NCI-H2227 treated with DMSO at 0.1 percent for 48 hours (cell line): Measurements from ENCODE around the gene ARL6IP5.

ENCODE experiments used
- DNase-seq: peaks from one replicate; lab custom pipeline; 2025; lab: John Stamatoyannopoulos, UW

ARL6IP5 gene

DNA sequence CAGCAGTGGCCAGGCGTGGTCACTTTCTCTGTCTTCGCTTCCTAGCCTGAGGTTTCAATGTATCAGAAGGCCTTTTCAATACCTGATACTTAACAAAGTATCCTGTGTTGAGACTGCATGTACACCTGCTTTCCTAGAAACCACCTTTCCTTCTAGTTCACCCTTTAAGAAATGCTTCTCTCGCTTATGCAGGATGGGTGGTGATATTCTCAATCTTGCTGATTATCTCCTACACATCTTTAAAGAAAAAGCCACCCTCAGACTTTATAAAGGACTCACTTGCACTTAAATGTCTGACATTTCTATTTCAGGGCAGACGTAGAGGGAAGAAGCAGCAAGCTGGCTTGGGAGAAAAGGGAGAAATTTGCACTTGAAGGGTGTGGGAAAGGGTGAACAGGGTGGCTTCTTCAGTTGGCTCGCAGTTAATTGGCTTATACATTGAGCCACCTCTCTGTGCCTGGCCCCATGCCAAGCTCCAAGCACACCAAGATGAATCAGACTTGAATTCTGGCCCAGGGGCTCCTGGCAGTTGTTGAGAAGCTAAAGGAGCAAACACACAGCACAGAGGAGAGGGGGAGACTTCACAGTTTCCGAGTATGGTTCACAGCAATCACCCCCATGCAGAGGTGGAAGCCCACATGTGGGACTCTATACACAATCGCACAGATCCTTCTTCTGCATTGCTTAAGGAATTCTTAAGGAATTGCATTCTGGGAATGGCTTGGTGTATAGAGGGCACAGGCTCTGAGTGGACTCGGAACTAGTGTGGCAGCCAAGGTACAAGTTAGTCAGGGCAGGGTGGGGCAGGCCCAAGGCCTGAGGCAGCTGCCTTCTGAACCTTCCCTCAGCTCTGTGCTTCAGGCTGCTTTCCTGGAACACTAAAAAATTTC lies 1.3 kb downstream of the ARL6IP5 start:
- DNase-seq = peak; percentile 37

DNA sequence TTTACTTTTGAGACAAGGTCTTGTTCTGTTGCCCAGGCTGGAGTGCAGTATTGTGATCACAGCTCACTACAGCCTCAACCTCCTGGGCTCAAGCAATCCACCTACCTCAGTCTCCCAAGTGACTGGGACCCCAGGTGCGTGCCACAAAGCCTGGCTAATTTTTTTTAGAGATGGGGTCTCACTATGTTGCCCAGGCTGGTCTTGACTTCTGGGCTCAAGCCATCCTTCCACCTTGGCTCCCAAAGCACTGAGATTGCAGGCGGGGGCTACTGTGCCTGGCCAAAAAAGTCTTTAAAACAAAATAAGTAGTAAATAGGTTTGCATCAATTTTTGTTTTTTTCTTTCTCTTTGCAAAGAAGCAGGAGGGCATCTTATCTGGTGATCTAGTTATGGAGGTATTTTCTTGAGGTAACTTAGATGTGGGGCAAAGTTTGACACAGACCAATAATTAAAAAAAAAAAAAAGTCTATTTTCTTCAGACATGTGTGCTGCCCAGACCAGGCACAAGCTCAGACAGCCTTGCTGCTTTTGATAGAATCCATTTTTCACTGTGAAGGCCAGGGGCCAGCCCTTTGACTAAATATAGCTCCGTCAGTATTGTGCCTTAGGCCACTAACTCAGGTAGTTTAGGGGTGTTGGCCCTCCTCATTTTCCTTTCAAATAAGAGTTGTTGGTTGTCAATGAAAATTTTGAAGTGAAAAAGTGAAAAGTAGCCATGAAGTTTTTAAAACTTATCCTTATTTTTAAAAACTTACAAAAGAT lies 2.5 kb downstream of the ARL6IP5 start:
- no peak for DNase-seq

DNA sequence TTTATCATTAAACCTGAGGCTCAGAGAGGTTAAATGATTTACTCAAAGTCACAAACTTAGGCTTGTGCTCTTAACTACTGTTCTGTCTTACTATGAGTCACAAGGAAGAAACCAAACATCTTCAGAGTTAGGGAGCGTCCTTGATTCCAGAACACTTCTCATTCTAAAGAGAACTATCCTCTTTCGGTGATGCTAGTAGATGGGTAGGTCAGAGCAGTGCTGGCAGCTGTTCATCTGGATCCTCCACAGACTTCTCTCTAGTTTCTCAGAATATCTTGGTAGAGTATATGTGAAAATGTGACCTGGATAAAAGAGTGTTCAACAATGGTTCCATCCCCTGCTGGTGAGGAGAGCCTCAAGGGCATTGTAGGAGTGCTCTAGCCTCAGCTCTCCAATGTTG lies 3.3 kb downstream of the ARL6IP5 start:
- no peak for DNase-seq

DNA sequence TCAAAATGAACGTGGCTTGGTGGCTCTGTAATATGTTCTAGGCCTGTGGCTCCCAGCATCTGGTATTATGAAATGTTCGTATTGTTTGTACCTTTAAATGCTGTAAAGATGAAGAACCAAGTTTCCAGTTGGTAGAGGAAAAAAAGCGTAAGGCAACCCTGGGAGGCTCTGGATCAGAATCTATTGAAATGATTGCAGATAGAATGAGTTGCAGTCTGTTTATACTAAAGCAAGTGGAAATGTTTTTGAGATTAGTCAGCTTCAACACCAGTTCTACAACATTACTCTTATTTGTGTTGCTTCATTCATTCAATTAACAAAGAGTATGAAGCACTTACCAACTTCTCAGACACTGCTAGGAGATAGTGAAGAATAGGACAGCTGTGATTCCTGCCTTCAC lies 5.3 kb downstream of the ARL6IP5 start:
- DNase-seq = no peak

DNA sequence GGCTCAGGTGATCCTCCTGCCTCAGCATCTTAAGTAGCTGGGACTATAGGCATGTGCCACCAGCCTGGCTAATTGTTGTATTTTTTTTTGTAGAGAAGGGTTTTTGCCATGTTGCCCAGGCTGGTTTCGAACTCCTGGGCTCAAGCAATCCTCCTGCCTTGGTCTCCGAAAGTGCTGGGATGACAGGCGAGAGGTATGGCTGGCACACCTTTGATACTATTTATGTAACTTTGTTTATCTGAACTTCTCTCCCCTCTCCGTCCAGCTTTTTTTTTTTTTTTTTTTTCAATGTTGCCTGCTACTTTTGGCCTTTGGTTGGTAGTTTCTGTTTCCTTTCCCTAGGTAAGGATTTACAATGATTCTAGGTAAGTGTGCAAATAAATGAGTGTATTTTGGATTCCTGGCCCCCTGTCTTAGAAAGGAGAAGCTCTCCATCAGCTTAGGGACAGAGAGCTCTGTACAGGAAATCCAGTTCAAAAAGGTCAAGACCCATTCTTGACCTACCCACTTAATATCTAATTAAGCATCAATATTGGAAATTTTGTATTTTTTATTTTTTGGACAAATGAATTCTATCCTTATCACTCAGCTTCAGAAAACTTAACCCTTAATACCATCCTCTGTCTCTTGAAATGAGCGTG lies 6.8 kb downstream of the ARL6IP5 start:
- no peak for DNase-seq

DNA sequence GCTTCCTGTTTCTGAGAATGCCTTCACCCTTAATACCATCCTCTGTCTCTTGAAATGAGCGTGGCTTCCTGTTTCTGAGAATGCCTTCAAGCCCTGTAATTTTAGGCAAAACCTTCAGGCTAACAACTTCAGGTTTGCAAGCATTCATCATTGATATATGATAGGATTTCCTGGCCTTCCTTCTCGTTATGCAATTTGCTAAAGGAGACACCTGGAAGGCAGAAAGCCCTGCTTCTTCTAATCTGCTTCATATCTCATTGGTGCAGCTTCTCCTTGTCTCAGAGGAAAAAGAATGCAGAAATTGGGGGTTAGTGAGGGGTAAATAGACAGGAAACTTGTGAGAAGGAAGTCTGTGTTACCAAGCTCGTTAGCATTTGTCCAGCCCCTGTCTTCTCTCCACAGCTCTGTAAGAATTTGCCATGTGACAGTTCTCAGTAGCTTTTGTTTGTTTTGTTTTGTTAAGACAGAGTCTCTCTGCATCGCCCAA lies 7.3 kb downstream of the ARL6IP5 start:
- no peak for DNase-seq

DNA sequence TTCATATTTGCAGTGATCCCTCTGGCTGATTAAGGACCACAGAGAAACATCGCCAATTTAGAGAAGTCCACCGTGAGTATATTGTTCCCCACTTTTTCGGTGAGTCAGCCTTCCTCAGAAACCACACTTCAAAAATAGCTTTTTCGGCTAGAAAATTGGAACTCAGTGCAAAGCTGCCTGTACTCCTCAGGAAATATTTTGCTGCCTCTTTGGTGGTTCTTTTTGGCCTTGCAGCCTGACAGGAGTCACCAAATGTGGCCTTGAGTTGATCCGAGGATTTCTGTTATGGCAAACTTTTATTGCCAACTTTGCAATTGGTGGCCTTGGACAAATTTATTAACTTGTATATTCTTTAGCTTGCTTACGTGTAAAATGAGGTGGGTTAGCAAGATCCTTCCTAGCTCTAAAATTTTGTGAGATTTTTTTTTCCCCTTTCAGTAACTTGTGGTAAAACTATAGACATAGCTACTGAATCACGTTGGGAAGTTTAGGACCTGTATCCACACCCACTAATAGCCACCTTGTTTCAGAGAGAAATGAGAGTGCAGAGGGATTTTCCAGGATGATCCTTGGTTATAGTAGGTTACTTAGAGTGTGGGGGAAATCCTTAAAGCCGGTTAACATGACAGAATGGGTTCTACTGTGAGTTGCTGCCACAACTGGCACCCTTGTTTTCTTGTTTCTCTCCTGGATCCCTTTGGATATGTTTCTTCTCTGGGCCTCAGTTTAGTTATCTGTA lies 9.9 kb downstream of the ARL6IP5 start:
- DNase-seq = no peak

DNA sequence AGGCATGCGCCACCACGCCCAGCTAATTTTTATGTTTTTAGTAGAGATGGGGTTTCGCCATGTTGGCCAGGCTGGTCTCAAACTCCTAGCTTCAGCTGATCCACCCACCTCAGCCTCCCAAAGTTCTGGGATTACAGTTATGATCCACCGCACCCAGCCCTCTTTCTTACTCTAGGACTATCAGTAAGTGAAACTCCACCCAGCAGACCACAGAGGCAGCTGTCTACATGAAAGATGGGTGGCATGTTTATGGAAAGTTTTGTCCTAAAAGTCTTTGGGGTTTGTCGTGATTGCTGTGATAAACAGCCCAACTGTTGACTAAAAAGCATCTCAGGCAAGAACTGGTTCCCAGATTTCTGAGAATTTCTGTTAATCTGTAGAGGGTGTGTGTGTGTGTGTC lies 10.9 kb downstream of the ARL6IP5 start:
- no peak for DNase-seq

DNA sequence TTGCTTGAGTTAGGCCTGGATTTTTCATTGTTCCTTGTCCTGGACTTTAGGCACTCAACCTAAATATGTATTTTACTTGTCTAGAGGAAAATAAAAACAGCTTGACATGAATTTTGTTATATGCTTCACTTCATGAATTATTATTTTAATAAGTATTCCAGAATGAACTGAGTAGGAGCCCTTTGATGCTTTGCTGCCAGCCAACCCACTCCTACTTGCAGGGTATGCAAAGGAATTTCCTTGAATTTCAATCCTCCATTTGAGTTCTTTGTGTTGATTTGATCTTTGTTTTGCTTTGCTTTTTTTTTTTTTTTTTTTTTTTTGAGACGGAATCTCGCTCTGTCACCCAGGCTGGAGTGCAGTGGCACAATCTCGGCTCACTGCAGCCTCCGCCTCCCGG lies 11.6 kb downstream of the ARL6IP5 start:
- DNase-seq = no peak

DNA sequence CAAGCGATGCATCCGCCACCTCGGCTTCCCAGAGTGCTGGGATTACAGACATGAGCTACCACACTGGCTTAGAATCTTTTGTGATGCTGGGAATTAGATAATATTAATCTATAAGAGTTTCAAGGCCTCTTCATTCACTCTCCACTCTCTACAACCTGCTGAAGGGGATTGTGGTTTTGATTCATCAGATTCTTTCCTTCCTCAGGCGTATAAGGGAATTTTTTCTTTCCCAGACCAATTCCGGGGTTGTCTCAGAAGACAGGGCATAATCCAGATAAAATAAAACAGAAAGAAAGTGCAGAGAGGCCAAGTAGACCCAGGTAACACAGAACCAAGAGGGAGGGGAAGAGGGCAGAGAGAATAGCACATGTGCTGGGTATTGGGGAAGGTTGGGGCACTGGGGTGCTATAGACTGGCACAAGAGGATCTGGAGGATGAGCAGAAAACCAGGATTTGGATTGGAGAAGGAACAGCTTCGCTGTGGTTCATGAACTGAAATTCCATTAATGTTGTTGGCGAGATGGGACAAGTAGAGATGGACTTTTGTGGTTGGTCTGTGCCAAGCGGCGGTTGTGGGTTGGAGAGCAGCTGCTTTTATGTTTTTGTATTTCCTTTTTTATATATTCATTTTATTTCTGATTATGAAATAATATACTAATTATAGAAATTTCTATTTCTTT lies 12.8 kb downstream of the ARL6IP5 start:
- DNase-seq = no peak

DNA sequence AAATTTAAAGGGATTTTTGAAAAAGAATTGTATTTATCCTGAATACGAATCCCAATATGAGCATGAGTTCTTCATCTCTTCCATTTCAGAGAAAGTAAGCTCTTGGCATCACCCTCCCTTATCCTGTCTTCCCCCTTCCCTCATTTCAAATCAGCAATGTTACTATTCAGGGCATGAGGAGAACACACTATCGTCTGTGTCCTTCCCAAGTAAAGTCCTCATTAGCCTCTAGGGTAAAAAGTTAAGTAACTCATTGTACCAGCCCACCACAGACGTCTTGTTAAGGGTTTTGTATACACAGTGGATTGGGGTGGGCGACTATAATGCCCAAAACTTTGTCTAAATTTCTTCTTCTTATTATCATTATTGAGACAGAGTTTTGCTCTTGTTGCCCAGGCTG lies 14.8 kb downstream of the ARL6IP5 start:
- DNase-seq = no peak

DNA sequence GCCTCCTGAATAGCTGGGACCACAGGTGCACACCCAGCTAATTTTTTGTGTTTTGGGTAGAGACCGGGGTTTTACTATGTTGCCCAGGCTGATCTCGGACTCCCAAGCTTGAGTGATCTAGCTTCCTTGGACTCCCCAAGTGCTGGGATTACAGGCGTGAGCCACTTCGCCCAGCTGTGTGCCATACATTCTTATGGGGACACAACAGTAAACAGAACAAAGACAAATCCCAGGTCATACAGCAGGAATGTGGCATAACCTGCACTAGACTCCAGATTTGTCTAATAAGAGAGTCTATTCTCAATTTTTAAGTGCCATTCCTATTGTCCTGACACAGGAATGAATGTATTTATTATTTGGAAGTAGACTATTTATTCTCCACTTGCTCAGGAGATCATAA lies 17.6 kb downstream of the ARL6IP5 start:
- DNase-seq = no peak

DNA sequence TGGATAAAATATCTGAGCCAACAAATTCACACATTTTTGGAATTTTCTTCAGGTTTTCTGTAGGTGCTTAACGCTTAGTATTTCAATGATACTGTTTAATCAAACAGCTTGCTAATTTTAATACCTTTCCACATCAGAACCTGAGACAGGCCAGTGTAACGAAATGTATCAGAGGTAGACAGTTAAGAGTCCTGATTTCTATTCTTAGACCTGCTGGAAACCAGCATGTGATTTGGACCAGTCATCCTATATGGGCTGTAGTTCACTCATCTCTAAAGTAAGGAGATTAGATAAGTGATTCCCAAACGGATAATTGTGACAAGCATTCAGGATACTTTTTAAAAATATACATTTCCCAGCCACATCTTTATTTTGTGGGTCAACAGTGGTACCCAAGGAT lies 18.4 kb downstream of the ARL6IP5 start:
- DNase-seq = no peak

DNA sequence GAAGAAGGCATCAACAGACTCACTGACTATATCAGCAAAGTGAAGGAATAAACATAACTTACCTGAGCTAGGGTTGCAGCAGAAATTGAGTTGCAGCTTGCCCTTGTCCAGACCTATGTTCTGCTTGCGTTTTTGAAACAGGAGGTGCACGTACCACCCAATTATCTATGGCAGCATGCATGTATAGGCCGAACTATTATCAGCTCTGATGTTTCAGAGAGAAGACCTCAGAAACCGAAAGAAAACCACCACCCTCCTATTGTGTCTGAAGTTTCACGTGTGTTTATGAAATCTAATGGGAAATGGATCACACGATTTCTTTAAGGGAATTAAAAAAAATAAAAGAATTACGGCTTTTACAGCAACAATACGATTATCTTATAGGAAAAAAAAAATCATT lies 19.8 kb downstream of the ARL6IP5 start:
- DNase-seq = no peak

DNA sequence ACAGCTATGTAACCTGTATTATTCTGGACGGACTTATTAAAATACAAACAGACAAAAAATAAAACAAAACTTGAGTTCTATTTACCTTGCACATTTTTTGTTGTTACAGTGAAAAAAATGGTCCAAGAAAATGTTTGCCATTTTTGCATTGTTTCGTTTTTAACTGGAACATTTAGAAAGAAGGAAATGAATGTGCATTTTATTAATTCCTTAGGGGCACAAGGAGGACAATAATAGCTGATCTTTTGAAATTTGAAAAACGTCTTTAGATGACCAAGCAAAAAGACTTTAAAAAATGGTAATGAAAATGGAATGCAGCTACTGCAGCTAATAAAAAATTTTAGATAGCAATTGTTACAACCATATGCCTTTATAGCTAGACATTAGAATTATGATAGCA lies 20.6 kb downstream of the ARL6IP5 start:
- DNase-seq = no peak

DNA sequence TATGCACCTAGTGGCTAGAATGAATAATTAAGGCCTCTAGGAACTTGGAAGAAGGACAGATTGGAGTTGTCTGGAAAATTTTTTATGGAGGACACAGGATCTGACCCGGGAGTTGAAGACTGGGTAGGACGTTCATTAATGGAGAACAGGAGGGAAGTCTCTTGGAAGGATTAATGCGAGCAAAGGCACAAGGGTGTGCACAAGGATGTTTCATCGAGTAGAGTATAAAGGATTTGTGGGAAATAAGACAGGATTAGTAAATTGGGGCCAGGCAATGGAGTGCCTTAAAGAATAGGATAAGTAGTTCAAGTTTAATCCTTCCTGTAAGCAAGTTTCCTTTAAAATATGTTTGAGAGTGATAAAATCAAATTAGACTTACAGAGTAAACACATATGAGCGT lies 23.1 kb downstream of the ARL6IP5 start:
- no peak for DNase-seq

DNA sequence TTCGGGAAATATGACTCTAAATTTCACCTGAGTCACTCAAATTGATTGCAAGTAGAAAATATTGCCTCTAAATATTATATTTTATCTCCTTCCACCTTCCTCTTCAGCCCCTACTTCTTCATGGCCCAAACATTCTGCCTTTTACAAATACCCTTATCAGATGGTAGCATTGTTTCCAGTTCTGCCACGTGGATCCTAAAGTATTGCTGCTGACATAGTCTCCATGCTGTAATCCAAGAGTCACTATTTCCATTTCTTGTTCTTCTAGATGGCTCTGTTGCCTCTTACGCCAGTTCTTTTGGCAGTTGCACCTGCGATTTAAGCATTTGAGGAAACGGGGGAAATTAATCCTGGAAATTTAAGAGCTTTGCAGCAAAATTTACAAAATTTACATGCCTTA lies 24.1 kb downstream of the ARL6IP5 start:
- no peak for DNase-seq

DNA sequence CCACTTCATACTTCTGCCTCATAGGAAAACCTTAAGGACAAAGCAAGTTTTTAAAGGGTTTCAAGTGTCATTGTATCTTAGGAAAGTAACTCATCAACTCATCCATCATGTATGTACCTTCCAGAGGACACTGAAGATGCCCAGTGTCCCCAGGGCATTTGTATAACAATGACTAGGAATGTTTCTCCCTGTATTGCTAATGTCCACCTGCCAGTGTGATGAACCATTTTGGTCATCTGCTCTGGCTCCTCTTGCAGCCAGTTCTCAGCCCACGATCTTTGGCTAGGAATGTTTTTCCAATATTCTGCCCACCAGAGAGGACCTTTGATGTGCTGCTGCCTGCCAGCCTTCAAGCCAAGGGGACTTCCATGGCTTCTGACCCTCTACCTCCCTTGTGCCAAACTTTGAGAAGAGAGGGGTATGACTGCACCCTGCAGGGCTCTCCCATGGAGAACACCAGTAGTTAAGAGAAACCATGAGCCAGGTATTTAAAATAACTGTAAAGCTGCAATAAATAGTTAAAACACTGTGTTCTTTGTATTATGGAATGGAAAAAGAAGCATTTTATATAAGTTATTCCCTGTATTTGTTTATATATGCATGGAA lies 26.3 kb downstream of the ARL6IP5 start:
- no peak for DNase-seq

DNA sequence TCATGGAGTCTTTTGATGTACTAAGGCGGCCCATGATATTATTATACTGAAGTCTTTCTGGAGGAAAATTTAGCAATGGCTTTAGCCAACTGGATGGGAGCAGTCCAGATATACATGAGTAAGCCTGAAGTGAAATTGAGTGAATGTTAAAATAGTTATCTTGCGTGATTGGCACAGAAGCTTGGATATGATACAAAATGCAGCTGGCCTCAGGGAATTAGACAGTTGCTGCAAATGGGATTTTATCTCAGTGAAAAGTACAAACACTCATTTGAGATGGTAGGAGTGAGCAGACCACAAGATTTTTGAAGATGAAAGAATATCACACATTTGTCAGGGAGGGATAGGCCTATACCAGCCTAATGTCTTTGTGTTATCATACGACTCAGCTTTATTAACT lies 28.8 kb downstream of the ARL6IP5 start:
- DNase-seq = no peak

DNA sequence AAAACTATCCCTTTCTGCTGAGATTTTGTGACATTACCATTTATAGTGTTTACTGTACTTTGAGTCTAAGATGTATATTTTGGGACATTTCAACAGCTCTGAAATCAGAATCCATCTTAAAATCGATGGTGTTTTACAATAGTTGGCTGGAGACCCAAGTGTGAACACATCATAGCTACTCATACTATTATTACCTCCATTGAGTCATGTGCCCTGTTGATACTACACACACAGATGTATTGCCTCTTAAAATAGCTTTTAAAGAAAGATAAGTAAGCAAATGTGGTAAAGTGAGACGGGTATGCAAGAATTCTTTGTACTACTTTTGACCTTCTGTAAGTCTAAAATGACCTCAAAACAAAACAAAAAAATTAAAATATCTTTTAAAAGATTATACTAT lies 31.0 kb downstream of the ARL6IP5 start:
- DNase-seq = no peak

DNA sequence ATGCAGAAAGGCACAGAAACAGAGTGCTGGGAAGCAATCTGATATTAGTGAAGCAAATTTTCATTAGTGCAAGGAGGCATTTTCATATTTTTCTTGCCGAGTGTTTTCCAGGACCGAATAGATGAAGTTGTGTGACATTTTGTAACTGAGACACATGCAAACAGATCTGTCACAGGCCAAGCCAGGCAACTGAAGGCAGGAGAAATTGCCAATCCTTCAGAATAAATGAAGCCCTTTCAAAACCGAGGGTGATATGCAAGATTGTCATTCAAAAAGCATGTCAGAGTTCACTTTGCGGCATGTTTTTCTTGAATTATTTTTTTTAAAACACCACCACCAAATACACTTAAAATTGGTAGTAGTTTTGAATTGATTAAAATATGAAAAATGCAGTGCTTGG lies 31.4 kb downstream of the ARL6IP5 start:
- DNase-seq = no peak
